HUES48 (cell line): Measurements from ENCODE around the gene ALKBH8.
"Not testable (repeated sequence)": the region's sequence is repeated elsewhere in the genome, so short reads cannot be mapped to it uniquely, and the experiment has no call there.

Source experiments
- H3K27ac ChIP-seq: one replicate; pipeline ENCODE4 v1.7.0; 2013; ENCODE audit warnings: low read depth, low read length, inconsistent platforms
- H3K27me3 ChIP-seq: 2 replicates; pipeline ENCODE4 v1.6.1; 2013; ENCODE audit warnings: mild to moderate bottlenecking, low read length; ENCODE audit not compliant: control insufficient read depth, insufficient read depth
- H3K36me3 ChIP-seq: 2 replicates; pipeline ENCODE4 v1.6.1; 2013; ENCODE audit warnings: low read length; ENCODE audit not compliant: control insufficient read depth, insufficient read depth
- H3K4me1 ChIP-seq: 2 replicates; pipeline ENCODE4 v1.6.1; 2013; ENCODE audit warnings: mild to moderate bottlenecking, low read length; ENCODE audit not compliant: control insufficient read depth, insufficient read depth
- H3K4me3 ChIP-seq: 2 replicates; pipeline ENCODE4 v1.5.1; 2013; ENCODE audit warnings: mild to moderate bottlenecking, low read depth, low read length
- H3K9ac ChIP-seq: 2 replicates; pipeline ENCODE4 v1.6.1; 2013; ENCODE audit warnings: mild to moderate bottlenecking, low read depth, low read length, moderate library complexity
- H3K9me3 ChIP-seq: 2 replicates; pipeline ENCODE4 v1.6.1; 2013; ENCODE audit warnings: low read length; ENCODE audit not compliant: control insufficient read depth, insufficient read depth

Gene ALKBH8

GRCh38 chr11:107592813-107593212 lies 27.3 kb upstream of the ALKBH8 start:
- Histone ChIP-seq H3K27ac (no peak overlapping the region), H3K27me3 (peaks cover 76% of the 10 kb centered on the region), H3K9me3 (no peaks in the 10 kb centered on the region), H3K4me3 (no peak overlapping the region; the same call in 1 of the 2 replicates), H3K36me3 (no peaks in the 10 kb centered on the region), H3K9ac (no peak overlapping the region), H3K4me1 (peaks cover 26% of the 10 kb centered on the region)

- no peak overlapping the region for H3K27ac ChIP-seq
- no peaks in the 10 kb centered on the region for H3K9me3 ChIP-seq
- H3K36me3 ChIP-seq, result no peaks in the 10 kb centered on the region
- peak overlapping the region; percentile 91 for H3K4me3 ChIP-seq
- H3K27me3 ChIP-seq, result peaks cover 82% of the 10 kb centered on the region
- H3K9ac ChIP-seq, result no peak overlapping the region
- peaks cover 26% of the 10 kb centered on the region for H3K4me1 ChIP-seq
Observed at GRCh38 chr11:107592231-107592590, 26.7 kb upstream of the ALKBH8 start.

DNA sequence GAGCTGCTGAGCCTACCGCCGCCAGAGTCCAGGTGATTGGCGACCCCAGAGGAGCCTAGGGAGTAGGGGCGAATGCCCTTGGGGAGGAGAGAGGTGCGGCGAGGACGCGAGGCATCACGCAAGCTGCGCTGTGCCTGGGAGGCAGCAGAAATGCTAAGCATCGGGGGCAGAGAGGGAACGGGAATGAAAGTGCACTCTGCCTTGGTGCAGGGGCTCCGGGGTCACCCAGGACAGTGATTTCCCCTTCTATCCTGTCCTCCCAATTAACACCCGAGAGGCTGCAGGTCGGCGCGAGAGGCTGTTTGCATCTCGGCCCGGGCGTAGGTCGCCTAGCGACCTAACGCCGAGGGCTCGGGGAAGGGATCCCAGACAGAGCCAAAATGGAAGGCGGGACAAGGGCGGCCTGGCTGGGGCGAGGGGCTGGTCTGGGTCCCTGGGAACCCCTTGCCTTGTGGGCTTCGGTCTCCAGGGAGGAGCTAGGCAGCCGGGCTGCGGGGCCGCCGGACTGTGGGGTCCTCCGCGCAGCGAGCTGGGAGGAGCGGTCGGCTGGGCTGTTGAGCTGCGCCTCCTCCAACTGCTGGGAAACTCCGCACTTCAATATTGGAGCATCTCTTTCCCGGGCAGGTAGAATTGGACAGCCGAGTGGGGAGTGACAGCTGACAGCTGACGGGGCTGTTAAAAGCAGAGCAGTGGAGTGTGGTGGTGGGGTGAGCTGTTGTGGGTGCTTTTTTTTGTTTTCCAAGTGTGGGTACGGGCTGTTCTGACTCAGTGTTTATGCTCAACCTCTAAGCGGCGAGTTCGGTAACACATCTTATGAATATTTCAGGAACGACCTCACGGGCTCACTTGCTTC lies 26.1 kb upstream of the ALKBH8 start:
- H3K9ac ChIP-seq, result no peak overlapping the region
- H3K27me3 ChIP-seq, result peaks cover 83% of the 10 kb centered on the region
- H3K36me3 ChIP-seq, result no peaks in the 10 kb centered on the region
- H3K9me3 ChIP-seq, result no peaks in the 10 kb centered on the region
- H3K4me3 ChIP-seq, result peak overlapping the region; percentile 91
- peaks cover 26% of the 10 kb centered on the region for H3K4me1 ChIP-seq
- H3K27ac ChIP-seq, result no peak overlapping the region

- Histone ChIP-seq H3K27me3 (peaks cover 86% of the 10 kb centered on the region), H3K4me3 (peak within 1 kb of the TSS; percentile 91), H3K27ac (no peak within 1 kb of the TSS), H3K9me3 (no peaks in the 10 kb centered on the region), H3K4me1 (peaks cover 26% of the 10 kb centered on the region), H3K9ac (no peak within 1 kb of the TSS), H3K36me3 (no peaks in the 10 kb centered on the region)
Observed at GRCh38 chr11:107590460-107591377, 25.2 kb upstream of the ALKBH8 start, which contains the start of gene ELMOD1. Gene ELMOD1, plus strand, starts transcription at chr11:107591147. Its CDS starts 27,043 bp downstream, at chr11:107618190.

GRCh38 chr11:107587306-107587979 lies 21.9 kb upstream of the ALKBH8 start:
- Histone ChIP-seq H3K36me3 (no peaks in the 10 kb centered on the region), H3K4me1 (peaks cover 7% of the 10 kb centered on the region), H3K9ac (no peak overlapping the region), H3K27ac (no peak overlapping the region), H3K27me3 (peaks cover 56% of the 10 kb centered on the region), H3K4me3 (no peak overlapping the region), H3K9me3 (no peaks in the 10 kb centered on the region)

GRCh38 chr11:107583629-107584195 lies 18.2 kb upstream of the ALKBH8 start:
- Histone ChIP-seq H3K36me3 (no peaks in the 10 kb centered on the region), H3K4me1 (peaks cover 9% of the 10 kb centered on the region), H3K27me3 (peaks cover 19% of the 10 kb centered on the region), H3K4me3 (no peak overlapping the region), H3K27ac (no peak overlapping the region), H3K9ac (no peak overlapping the region), H3K9me3 (0 out of 2 replicates have a peak, but pooled peaks cover 2% of the 10 kb centered on the region)

DNA sequence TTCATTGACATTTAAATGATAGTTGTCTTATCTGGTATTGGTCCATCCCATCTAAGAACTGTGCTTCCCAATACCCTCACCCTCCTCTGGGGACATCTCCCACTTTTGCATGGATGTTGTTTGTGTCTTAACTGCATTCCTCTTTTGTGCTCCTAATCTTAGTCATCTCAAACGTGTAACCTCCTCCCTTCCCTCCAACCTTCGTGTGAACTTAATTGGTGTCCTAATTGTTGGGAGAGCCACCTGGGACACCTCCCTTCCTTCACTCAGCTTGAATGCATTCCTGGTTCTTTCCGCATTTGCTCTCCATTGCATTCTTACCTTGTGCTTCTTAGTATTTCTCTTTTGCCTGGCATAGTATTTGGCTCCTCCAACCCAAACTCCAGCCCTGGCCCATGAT lies 15.6 kb upstream of the ALKBH8 start:
- H3K4me3 ChIP-seq, result no peak overlapping the region
- 0 out of 2 replicates have a peak, but pooled peaks cover 2% of the 10 kb centered on the region for H3K9me3 ChIP-seq

DNA sequence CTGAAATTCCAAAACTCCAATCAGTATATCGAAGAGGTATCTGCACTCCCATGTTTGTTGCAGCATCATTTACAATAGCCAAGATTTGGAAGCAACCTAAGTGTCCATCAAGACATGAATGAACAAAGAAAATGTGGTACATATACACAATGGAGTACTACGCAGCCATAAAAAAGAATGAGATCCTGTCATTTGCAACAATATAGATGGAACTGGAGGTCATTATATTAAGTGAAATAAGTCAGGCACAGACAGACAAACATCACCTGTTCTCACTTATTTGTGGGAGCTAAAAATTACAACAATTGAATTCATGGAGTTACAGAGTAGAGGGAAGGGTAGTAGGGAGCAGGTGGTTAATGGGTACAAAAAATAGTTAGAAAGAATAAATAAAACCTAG lies 13.6 kb upstream of the ALKBH8 start:
- H3K27me3 ChIP-seq, H3K4me3 ChIP-seq, H3K36me3 ChIP-seq, H3K9me3 ChIP-seq, H3K9ac ChIP-seq, H3K27ac ChIP-seq, H3K4me1 ChIP-seq: not testable (repeated sequence)

More for the DNA sequence above, 15.6 kb upstream of the ALKBH8 start:
- H3K9ac ChIP-seq, result no peak overlapping the region
- H3K27ac ChIP-seq, result no peak overlapping the region
- H3K27me3 ChIP-seq, result peaks cover 3% of the 10 kb centered on the region; the same call in 1 of the 2 replicates
- H3K36me3 ChIP-seq, result no peaks in the 10 kb centered on the region
- peaks cover 9% of the 10 kb centered on the region for H3K4me1 ChIP-seq

- Histone ChIP-seq H3K4me1 (peaks cover 9% of the 10 kb centered on the region), H3K27me3 (no peaks in the 10 kb centered on the region), H3K4me3 (no peak overlapping the region), H3K9me3 (0 out of 2 replicates have a peak, but pooled peaks cover 2% of the 10 kb centered on the region), H3K36me3 (no peaks in the 10 kb centered on the region), H3K9ac (no peak overlapping the region), H3K27ac (no peak overlapping the region)
Observed at GRCh38 chr11:107577346-107577711, 11.8 kb upstream of the ALKBH8 start.

DNA sequence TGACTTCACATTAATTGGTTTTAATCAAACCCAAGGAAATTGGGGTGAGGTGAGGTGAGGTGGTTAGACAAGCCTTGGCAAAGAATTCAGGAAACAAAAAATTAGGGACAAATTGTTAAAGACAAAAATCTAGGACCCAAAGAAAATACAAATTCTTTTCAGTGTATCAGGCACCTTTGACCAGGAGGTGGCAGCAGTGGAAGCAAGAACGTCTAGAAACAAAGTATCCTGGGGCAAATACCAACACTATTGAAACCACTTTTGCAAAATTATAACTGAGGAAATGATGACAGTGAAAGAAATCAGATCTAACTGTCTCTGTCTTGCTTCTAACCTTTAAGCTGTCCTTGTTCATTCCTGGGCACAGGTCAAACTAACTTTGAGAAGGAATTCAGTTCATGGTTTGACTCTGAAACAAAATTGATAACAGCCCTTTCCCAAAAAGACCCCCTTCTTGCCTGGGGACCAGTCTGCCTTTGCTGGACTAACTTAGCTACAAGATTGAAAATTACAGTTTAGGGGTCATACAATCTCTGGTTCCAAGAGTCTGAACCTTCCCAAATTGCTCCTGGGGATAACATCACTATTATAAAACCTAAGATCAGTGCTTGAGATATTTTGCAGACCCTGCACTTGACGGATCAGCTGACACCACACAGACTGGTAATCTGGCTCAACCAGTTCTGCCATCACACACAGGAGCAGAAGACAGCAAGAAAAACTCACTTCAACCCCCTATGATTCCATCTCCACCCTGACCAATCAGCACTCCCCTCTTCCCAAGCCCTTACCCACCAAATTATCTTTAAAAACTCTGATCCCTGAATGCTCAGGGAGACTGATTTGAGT lies 11.2 kb upstream of the ALKBH8 start:
- H3K9ac ChIP-seq, H3K4me3 ChIP-seq, H3K9me3 ChIP-seq, H3K36me3 ChIP-seq, H3K27ac ChIP-seq, H3K27me3 ChIP-seq, H3K4me1 ChIP-seq: not testable (repeated sequence)
